ENCODE measurements around the gene CHRNA10. TPM values are rescaled to one million over a fixed set of nuclear protein-coding genes. Genes with fewer than 3 reads are reported as not detected.

CHRNA10 gene
- polyA plus RNA-seq, 3 donors: 0.11 to 0.73 (median 0.33) TPM

Other genes starting within 250 kb of the CHRNA10 start
- under 1 TPM in 2 of 3 donors, not detected in 1; 0.22 to 0.23 TPM for gene ART5, start 29.4 kb downstream of the CHRNA10 start, polyA plus RNA-seq
- not detected for gene ART1, start 26.3 kb downstream of the CHRNA10 start, polyA plus RNA-seq
- gene NUP98, start 126.2 kb upstream of the CHRNA10 start, polyA plus RNA-seq: 10 to 100 TPM; 17.9 to 52.7 (median 19.6) TPM
- gene PGAP2, start 137.2 kb upstream of the CHRNA10 start, polyA plus RNA-seq: 10 to 100 TPM; 10.4 to 21.9 (median 11.5) TPM
- gene RHOG, start 169.6 kb upstream of the CHRNA10 start, polyA plus RNA-seq: 10 to 100 TPM; 30.4 to 94.7 (median 88.8) TPM
- 10 to 100 TPM; 17.6 to 49.7 (median 40.0) TPM for gene STIM1, start 184.3 kb upstream of the CHRNA10 start, polyA plus RNA-seq

Data from adipose tissue (tissue), 3 donors.